GM19467 (cell line): ENCODE data around the gene PLAU.
"Not testable (repeated sequence)": the region's sequence is repeated elsewhere in the genome, so short reads cannot be mapped to it uniquely, and the experiment has no call there.

Experiments
- ATAC-seq: cut with Tn5 transposase; IDR thresholded peaks from one replicate; pipeline ENCODE4 v1.9.1; 2021; ENCODE audit warnings: mild to moderate bottlenecking, moderate library complexity; ENCODE audit not compliant: unreplicated experiment

PLAU gene

DNA sequence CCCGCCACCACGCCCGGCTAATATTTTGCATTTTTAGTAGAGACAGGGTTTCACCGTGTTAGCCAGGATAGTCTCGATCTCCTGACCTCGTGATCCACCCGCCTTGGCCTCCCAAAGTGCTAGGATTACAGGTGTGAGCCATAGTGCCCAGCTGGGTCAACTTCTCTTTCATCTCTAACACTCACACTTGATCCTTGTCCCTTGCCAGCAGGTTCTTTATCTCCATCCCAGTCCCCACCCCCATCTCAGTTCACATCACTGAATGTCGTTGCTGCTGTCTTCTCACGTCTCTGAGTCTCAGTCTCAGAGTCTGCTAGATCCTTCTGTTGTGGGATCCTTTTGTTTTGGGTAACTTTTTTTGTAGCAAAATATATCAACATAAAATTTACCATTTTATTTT, 15.6 kb upstream of the PLAU start:
- not testable (repeated sequence) for ATAC-seq

DNA sequence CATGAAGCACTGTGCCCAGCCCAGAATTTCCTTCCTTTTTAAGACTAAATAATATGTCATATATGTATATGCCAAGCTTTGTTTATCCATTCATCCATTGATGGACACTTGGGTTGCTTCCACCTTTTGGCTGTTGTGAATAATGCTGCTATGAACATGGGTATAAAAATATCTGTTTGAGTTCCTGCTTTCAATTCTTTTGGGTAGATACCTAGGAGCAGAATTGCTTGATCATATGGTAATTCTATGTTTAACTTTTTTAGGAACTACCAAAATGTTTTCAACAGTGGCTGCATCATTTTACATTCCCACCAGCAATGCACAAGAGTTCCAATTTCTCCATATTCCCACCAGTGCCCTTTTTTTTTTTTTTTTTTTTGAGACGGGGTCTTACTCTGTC, 13.2 kb upstream of the PLAU start:
- no peak for ATAC-seq

- no peak for ATAC-seq
Measured at GRCh38 chr10:73898730-73899410, 12.1 kb upstream of the PLAU start.

DNA sequence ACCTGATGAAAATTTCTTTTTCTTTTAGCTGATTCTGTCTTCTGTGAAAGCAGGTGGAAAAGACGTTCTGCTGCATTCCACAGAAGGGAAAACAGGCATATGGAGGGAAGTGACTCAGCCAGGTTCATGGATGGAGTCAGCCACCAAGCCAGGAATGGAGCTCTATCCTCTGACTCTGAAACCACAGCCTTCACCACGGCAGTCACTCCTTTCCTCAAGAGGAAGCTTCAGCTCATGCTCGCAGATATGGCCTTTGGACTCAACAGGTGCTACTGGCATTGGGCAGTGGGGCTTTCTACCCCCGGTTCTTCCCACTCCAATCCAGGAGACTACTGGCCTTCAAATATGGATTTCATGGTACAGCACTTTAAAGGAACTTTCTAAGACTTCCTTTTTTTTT, 11.5 kb upstream of the PLAU start:
- ATAC-seq, result no peak

GRCh38 chr10:73900064-73900463, 10.9 kb upstream of the PLAU start:
- ATAC-seq, result no peak

DNA sequence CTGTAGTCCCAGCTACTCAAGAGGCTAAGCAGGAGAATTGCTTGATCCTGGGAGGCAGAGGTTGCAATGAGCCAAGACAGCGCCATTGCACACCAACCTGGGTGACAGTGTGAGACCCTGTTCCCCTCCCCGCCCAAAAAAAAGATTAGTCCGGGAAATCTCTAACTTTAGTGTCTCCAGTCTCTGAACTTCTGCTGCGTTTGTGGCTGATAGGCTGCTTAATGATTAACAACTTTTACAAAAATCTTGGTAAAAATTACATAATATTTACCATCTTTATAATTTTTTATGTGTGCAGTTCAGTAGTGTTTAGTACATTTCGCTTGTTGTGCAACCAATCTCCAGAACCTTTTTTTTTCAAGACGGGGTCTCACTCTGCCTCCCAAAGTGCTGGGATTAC, 9.7 kb upstream of the PLAU start:
- ATAC-seq, result no peak

DNA sequence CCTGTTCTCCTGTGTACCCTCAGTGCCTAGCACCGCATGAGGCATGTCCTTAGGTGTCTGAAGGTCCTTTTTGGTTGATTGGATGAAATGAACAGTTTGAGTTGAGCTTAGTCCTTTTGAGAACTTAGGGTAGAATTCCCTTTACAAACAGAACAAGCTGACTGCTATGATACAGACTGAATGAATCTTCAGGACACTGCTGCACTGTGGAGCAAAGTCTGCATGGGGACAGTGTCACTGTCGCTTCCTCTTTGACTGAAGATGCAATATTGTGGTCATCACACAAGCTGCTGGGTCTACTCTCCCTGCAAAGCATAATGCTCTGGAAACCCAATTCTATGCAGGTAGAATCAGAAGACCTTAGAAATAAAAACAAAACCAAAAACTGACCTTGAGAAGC, 8.6 kb upstream of the PLAU start:
- ATAC-seq, result no peak

DNA sequence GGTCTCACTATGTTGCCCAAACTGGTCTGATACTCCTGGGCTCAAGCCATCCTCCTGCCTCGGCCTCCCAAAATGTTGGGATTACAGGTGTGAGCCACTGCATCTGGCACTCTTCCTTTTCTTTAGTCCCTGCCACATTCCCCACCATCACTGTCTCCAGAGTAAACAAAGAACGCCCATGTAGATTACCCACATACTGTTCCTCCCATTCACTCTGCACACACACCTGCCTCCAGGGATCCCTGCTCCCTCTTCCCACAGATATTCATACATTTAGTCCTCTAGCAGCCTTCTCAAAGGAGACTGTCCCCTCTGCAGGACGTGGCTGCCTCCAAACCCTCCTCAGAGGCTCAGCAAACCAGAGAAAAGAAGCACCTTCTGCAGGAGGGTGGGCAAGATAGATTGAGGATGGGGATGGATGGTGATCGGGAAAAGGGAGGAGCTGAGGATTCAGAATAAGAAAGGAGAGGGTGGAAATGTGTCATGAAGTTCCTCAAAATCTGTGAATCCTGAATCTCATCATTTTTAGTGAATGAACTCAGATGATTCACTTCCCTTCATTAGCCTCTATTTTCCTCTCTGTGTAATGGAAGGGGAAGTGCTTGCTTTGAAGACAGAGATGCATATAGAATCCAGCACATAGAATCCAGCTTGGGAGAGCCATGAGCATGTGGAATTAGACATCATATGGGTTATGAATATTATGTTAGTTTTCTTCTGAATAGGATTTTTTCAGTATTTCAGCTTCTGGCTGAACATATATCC, 5.5 kb upstream of the PLAU start:
- ATAC-seq, result no peak

- no peak for ATAC-seq
Measured at GRCh38 chr10:73906524-73907447, 4.1 kb upstream of the PLAU start.

- no peak for ATAC-seq
Measured at GRCh38 chr10:73907841-73908517, 3.0 kb upstream of the PLAU start.

DNA sequence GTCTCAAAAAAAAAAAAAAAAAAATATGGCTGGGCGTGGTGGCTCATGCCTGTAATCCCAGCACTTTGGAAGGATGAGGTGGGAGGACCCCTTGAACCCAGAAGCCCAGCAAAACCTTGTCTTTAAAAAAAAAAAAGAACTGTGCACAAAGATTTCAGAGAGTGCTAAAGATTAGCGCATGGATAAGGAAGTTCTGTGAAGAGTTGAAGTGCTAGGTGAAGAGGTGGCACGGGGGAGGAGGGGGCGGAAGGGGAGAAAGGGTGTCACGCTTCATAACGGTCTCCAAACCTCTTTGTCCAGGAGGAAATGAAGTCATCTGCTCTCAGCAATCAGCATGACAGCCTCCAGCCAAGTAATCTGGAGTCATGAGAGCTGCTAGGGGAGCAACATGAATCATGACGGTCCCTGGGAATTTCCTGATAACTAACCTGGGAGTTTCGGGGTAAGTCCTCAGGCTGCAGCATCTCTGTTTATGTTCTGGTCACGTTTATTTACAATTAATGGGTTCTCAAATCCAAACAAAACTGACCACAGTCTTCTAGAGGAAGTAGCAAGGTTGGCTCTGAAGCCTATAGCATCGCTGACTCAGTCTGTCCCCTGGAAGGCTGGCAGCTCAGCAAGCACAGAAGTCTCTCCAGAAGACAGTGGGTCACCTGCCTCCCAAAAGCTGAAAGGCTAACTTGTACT, 1.9 kb upstream of the PLAU start:
- ATAC-seq, result no peak

DNA sequence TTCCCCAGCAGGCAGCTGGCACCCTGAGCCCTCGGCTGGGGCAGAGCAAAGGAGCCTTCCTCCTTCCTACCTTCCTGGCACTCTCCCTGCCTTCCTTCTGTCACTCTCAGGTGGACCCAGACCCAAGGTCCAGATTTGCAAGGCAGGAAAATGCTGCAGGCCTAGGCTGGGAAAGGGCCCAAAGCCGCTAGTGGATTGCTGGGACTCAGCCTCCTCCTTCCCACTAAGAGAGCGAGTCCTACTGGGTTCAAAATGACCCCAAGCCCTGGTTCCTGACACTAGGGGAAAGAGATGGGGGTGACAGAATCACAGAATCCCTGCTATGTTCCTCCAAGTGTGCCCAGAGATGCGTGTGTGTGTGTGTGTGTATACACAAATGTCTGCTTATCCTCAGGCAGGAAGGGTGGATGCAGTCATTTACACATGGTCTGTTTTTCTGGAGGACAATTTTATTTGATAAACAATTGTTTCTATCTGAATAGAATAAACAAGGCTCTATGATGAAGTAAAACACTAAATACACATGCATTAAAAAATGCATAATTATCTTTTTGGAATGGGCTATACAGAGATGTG, 1.3 kb upstream of the PLAU start:
- no peak for ATAC-seq

GRCh38 chr10:73910401-73910763, 550 bp upstream of the PLAU start:
- ATAC-seq, result no peak

- no peak for ATAC-seq
Measured at GRCh38 chr10:73911553-73912004, 647 bp downstream of the PLAU start.

DNA sequence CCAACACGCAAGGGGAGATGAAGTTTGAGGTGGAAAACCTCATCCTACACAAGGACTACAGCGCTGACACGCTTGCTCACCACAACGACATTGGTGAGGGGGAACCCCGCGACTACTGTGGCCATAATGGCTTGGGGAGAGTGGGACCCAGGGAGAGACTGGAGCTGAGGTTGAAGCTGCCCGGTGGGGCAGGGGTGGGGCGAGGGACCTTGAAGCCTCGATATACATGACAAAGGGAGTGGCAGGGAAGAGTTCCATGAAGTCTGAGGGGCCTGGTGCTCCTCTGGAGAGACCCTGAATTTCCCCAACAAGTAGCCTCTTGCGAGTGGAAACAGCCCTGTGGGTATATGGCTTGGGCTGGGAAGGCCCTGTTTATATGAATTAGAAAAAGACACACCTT, 3.1 kb downstream of the PLAU start:
- no peak for ATAC-seq

- no peak for ATAC-seq
Measured at GRCh38 chr10:73915206-73915851, 4.4 kb downstream of the PLAU start.

GRCh38 chr10:73916761-73917470, 6.0 kb downstream of the PLAU start:
- ATAC-seq, result no peak

GRCh38 chr10:73917566-73918305, 6.8 kb downstream of the PLAU start:
- ATAC-seq, result no peak
